K562 (cell line): Measurements from ENCODE around the gene GJC2. TPM values are rescaled to one million over a fixed set of nuclear protein-coding genes. Genes with fewer than 3 reads are reported as not detected.

Experiments
- BHLHE40 ChIP-seq: IDR thresholded peaks from 2 replicates; pipeline ENCODE4 v1.6.1; 2011; ENCODE audit warnings: low read length, improper control_type of control experiment
- HDAC3 ChIP-seq: fragments of 450-650 bp; IDR thresholded peaks from 2 replicates; pipeline ENCODE4 v1.6.1; 2018; ENCODE audit warnings: borderline replicate concordance, mild to moderate bottlenecking, moderate library complexity; ENCODE audit not compliant: partially characterized antibody
- JUND ChIP-seq, 2 experiments: IDR thresholded peaks; 2 replicates in 1 of 2; 3 replicates in 1 of 2; pipeline ENCODE4 v1.6.1; 2011; ENCODE audit warnings: borderline replicate concordance in 2 of 2, low read depth in 2 of 2, low read length in 2 of 2, improper control_type of control experiment in 1 of 2, missing biosample characterization in 1 of 2, missing genetic modification characterization in 1 of 2, missing genetic modification reagents in 1 of 2
- KAT2B ChIP-seq: IDR thresholded peaks from one replicate; pipeline ENCODE4 v1.6.1; 2012; ENCODE audit warnings: low read depth, mild to moderate bottlenecking, control low read depth, inconsistent platforms, low read length, moderate library complexity
- LCOR ChIP-seq: sonication (generic); formaldehyde crosslinking; IDR thresholded peaks from 2 replicates; pipeline ENCODE4 v1.8.0; 2022; ENCODE audit warnings: mild to moderate bottlenecking, missing genetic modification reagents
- PHTF2 ChIP-seq: fragments of 250-450 bp; sonication (Bioruptor Pico); IDR thresholded peaks from 2 replicates; pipeline ENCODE4 v1.5.0; 2021; ENCODE audit warnings: mild to moderate bottlenecking
- PML ChIP-seq: IDR thresholded peaks from 2 replicates; pipeline ENCODE4 v1.6.1; 2012; ENCODE audit warnings: low read length, inconsistent platforms
- POLR2H ChIP-seq: IDR thresholded peaks from 2 replicates; pipeline ENCODE4 v1.6.1; 2016; ENCODE audit warnings: missing genetic modification characterization, low read depth, mild to moderate bottlenecking, control low read depth, missing compliant biosample characterization, moderate library complexity
- PTBP1 ChIP-seq: fragments of 200-400 bp; formaldehyde crosslinking; IDR thresholded peaks from 2 replicates; pipeline ENCODE4 v1.6.1; 2017; ENCODE audit warnings: low read depth, low read length
- PTTG1 ChIP-seq: fragments of 450-650 bp; IDR thresholded peaks from 2 replicates; pipeline ENCODE4 v1.6.1; 2016; ENCODE audit warnings: low read depth, mild to moderate bottlenecking, missing genetic modification characterization, missing compliant biosample characterization
- RB1 ChIP-seq: fragments of 450-650 bp; IDR thresholded peaks from 2 replicates; pipeline ENCODE4 v1.6.1; 2017; ENCODE audit warnings: low read depth, mild to moderate bottlenecking
- XRCC5 ChIP-seq: fragments of 200-400 bp; formaldehyde crosslinking; IDR thresholded peaks from 2 replicates; pipeline ENCODE4 v1.6.1; 2017; ENCODE audit warnings: low read depth, mild to moderate bottlenecking, low read length
- ZNF785 ChIP-seq: fragments of 250-450 bp; sonication (Bioruptor Pico); IDR thresholded peaks from 2 replicates; pipeline ENCODE4 v1.4.0; 2020; ENCODE audit warnings: mild to moderate bottlenecking
- polyA plus RNA-seq, 8 experiments: library from polyadenylated mRNA; depleted of rRNA in 4 of 8; stranded (reverse) in 5 of 8; unstranded in 3 of 8; fragments of >200 nt; fragmentation: Nextera tagmentation in 2 of 8; fragmentation: Illumina TruSeq in 1 of 8; extraction: Ambion mirVana in 2 of 8; extraction: Trizol in 1 of 8; gene quantifications; 2 replicates each; pipeline versions ENCODE4 v1.2.1 to v1.2.3, GENCODE V29; 2011 to 2014; ENCODE audit warnings: inconsistent platforms in 1 of 8, missing spikeins in 1 of 8
- total RNA-seq, 7 experiments: library from RNA; depleted of rRNA in 6 of 7; stranded (reverse); fragments of >200 nt in 6 of 7; fragmentation: Illumina TruSeq in 2 of 7; extraction: Trizol in 2 of 7; gene quantifications; 2 replicates each; pipeline versions ENCODE4 v1.2.1 to v1.2.3, GENCODE V29; 2011 to 2021; ENCODE audit warnings: low replicate concordance in 1 of 7
- TF ChIP-seq, protein P1 (sequence below): fragments of 450-650 bp; IDR thresholded peaks from 2 replicates; pipeline ENCODE4 v1.6.1; 2018; ENCODE audit not compliant: partially characterized antibody
- TF ChIP-seq, protein P2 (sequence below): fragments of 450-650 bp; IDR thresholded peaks from 2 replicates; pipeline ENCODE4 v1.6.1; 2016; ENCODE audit warnings: missing biosample characterization, missing genetic modification characterization
- TF ChIP-seq, protein P3 (sequence below), 2 experiments: fragments of 450-650 bp; IDR thresholded peaks; 2 replicates each; pipeline ENCODE4 v1.6.1; 2018; ENCODE audit warnings: mild to moderate bottlenecking in 2 of 2, low read depth in 1 of 2; ENCODE audit not compliant: partially characterized antibody in 2 of 2

GJC2 gene
- total and polyA plus RNA-seq, 9 of the 15 experiments (the other 6 are each of a cell fraction or from before 2014, with no cell fraction given), result 0.03 to 0.62 (median 0.11) TPM; not detected in 2

DNA sequence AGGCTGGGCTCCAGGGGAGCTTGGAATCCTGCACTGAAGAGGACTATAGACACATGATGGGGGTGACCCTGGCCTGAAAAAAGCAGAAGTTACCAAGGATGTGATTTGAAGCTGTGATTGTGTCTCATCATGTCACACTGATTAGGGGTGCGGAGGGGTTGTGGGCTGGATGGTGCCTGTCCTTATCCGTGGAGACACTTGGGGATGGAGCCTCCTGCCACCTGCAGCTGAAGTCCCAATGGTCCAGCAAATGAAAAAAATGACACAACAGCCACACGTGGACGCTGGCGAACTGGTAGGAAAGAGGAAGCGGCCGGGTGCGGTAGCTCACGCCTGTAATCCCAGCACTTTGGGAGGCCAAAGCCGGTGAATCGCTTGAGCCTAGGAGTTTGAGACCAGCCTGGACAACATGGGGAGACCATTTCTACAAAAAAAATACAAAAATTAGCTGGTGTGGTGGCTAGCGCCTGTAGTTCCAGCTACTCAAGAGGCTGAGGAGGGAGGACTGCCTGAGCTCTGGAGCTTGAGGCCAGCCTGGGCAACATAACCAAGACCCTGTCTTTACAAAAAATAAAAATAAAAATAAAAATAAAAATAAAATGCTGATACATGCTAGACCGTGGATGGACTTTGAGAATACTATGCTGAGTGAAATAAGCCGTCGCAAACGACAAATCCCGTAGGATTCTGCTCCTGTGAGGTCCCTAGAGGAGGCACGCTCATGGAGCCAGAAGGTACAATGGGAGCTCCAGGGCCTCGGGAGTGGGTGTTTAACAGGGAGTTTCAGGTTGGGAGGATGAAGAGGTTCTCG is 15.0 kb downstream of the GJC2 start (continued):
- TF ChIP-seq PML (peak; percentile 49; the same call in 1 of the 2 replicates), BHLHE40 (peak; percentile 90), KAT2B (no peak), PTTG1 (tag) (no peak), PTBP1 (no peak), RB1 (no peak), POLR2H (tag) (no peak), JUND (IDR thresholded peaks at IDR 0.05; ENCODE audit: borderline replicate concordance, low read depth, low read length) (peak; percentile 45; the same call in 1 of the 2 replicates), JUND (tag; IDR thresholded peaks at IDR 0.05; ENCODE audit: borderline replicate concordance, low read depth, low read length) (0 out of 3 replicates have a peak, but pooled peaks have one; percentile 35), LCOR (peak; percentile 29), PHTF2 (CRISPR knock-in tag) (no peak), XRCC5 (no peak), ZNF785 (CRISPR knock-in tag) (no peak), HDAC3 (no peak)
- TF ChIP-seq, protein P1, sequence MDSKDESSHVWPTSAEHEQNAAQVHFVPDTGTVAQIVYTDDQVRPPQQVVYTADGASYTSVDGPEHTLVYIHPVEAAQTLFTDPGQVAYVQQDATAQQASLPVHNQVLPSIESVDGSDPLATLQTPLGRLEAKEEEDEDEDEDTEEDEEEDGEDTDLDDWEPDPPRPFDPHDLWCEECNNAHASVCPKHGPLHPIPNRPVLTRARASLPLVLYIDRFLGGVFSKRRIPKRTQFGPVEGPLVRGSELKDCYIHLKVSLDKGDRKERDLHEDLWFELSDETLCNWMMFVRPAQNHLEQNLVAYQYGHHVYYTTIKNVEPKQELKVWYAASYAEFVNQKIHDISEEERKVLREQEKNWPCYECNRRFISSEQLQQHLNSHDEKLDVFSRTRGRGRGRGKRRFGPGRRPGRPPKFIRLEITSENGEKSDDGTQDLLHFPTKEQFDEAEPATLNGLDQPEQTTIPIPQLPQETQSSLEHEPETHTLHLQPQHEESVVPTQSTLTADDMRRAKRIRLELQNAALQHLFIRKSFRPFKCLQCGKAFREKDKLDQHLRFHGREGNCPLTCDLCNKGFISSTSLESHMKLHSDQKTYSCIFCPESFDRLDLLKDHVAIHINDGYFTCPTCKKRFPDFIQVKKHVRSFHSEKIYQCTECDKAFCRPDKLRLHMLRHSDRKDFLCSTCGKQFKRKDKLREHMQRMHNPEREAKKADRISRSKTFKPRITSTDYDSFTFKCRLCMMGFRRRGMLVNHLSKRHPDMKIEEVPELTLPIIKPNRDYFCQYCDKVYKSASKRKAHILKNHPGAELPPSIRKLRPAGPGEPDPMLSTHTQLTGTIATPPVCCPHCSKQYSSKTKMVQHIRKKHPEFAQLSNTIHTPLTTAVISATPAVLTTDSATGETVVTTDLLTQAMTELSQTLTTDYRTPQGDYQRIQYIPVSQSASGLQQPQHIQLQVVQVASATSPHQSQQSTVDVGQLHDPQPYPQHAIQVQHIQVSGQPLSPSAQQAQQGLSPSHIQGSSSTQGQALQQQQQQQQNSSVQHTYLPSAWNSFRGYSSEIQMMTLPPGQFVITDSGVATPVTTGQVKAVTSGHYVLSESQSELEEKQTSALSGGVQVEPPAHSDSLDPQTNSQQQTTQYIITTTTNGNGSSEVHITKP, result peak; percentile 46
- TF ChIP-seq, protein P2, sequence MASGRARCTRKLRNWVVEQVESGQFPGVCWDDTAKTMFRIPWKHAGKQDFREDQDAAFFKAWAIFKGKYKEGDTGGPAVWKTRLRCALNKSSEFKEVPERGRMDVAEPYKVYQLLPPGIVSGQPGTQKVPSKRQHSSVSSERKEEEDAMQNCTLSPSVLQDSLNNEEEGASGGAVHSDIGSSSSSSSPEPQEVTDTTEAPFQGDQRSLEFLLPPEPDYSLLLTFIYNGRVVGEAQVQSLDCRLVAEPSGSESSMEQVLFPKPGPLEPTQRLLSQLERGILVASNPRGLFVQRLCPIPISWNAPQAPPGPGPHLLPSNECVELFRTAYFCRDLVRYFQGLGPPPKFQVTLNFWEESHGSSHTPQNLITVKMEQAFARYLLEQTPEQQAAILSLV, result no peak
- TF ChIP-seq, protein P3, sequence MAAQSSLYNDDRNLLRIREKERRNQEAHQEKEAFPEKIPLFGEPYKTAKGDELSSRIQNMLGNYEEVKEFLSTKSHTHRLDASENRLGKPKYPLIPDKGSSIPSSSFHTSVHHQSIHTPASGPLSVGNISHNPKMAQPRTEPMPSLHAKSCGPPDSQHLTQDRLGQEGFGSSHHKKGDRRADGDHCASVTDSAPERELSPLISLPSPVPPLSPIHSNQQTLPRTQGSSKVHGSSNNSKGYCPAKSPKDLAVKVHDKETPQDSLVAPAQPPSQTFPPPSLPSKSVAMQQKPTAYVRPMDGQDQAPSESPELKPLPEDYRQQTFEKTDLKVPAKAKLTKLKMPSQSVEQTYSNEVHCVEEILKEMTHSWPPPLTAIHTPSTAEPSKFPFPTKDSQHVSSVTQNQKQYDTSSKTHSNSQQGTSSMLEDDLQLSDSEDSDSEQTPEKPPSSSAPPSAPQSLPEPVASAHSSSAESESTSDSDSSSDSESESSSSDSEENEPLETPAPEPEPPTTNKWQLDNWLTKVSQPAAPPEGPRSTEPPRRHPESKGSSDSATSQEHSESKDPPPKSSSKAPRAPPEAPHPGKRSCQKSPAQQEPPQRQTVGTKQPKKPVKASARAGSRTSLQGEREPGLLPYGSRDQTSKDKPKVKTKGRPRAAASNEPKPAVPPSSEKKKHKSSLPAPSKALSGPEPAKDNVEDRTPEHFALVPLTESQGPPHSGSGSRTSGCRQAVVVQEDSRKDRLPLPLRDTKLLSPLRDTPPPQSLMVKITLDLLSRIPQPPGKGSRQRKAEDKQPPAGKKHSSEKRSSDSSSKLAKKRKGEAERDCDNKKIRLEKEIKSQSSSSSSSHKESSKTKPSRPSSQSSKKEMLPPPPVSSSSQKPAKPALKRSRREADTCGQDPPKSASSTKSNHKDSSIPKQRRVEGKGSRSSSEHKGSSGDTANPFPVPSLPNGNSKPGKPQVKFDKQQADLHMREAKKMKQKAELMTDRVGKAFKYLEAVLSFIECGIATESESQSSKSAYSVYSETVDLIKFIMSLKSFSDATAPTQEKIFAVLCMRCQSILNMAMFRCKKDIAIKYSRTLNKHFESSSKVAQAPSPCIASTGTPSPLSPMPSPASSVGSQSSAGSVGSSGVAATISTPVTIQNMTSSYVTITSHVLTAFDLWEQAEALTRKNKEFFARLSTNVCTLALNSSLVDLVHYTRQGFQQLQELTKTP (IDR thresholded peaks at IDR 0.05; ENCODE audit: low read depth in 1 of 2, partially characterized antibody in 2 of 2), result no peak
